Ovary (tissue), 3 donors: ENCODE measurements around the gene HTT-AS.

Source experiments
- CTCF ChIP-seq, 3 donors: fragments of 450-650 bp in 2 of 3; fragments of 200-600 bp in 1 of 3; IDR thresholded peaks; one replicate each; pipeline versions ENCODE4 v1.5.1 to v1.8.0; 2016 to 2022; ENCODE audit warnings: antibody characterized with exemption in 3 of 3, mild to moderate bottlenecking in 1 of 3
- EP300 ChIP-seq: sonication (generic); formaldehyde crosslinking; IDR thresholded peaks from one replicate; pipeline ENCODE4 v1.6.1; 2017; ENCODE audit warnings: antibody characterized with exemption
- POLR2A ChIP-seq: fragments of 450-650 bp; IDR thresholded peaks from one replicate; pipeline ENCODE4 v1.6.1; 2017; ENCODE audit warnings: antibody characterized with exemption, mild to moderate bottlenecking, moderate library complexity
- donor health status: DM: no; HTN: no; CAD: no.

GRCh38 chr4:3019145-3019846 lies 55.0 kb downstream of the HTT-AS start:
- TF ChIP-seq POLR2A (no peak), CTCF (IDR thresholded peaks at IDR 0.05) (no peak), EP300 (no peak)
